CD14-positive monocyte (primary cell): Measurements from ENCODE around the gene MRTFB. TPM values are rescaled to one million over a fixed set of nuclear protein-coding genes. Genes with fewer than 3 reads are reported as not detected.

Source experiments
- DNase-seq, 3 donors: peaks; one replicate each; pipeline ENCODE4 v3.0.0-alpha.2; 2011 to 2022
- H2AFZ ChIP-seq: 2 replicates; pipeline ENCODE4 v1.6.0; 2012; ENCODE audit warnings: mild to moderate bottlenecking, low read depth, low read length, inconsistent platforms; ENCODE audit not compliant: insufficient read depth, poor library complexity, severe bottlenecking
- H3K27ac ChIP-seq, 2 donors: 1 replicate in 1 of 2; 2 replicates in 1 of 2; pipeline ENCODE4 v1.5.1; 2012 to 2013; ENCODE audit warnings: low read length in 2 of 2, control low read depth in 1 of 2, inconsistent platforms in 1 of 2, low read depth in 1 of 2, mild to moderate bottlenecking in 1 of 2
- H3K27me3 ChIP-seq, 2 donors: one replicate each; pipeline versions ENCODE4 v1.6.0 to v1.6.1; 2011 to 2013; ENCODE audit warnings: low read length in 2 of 2; ENCODE audit not compliant: control insufficient read depth in 2 of 2, insufficient read depth in 2 of 2
- H3K36me3 ChIP-seq, 2 donors: replicated peaks in 1 of 2; 1 replicate in 1 of 2; 2 replicates in 1 of 2; pipeline versions ENCODE4 v1.5.1 to v1.6.1; 2012 to 2013; ENCODE audit warnings: low read length in 2 of 2, control low read depth in 1 of 2, inconsistent platforms in 1 of 2, mild to moderate bottlenecking in 1 of 2; ENCODE audit not compliant: insufficient read depth in 2 of 2, control insufficient read depth in 1 of 2
- H3K4me1 ChIP-seq, 2 donors: 1 replicate in 1 of 2; 2 replicates in 1 of 2; pipeline versions ENCODE4 v1.5.1 to v1.6.1; 2012 to 2013; ENCODE audit warnings: low read length in 2 of 2, control low read depth in 1 of 2, inconsistent platforms in 1 of 2, mild to moderate bottlenecking in 1 of 2, moderate library complexity in 1 of 2; ENCODE audit not compliant: insufficient read depth in 2 of 2, control insufficient read depth in 1 of 2
- H3K4me2 ChIP-seq: replicated peaks from 2 replicates; pipeline ENCODE3; 2012; ENCODE audit warnings: low read length, moderate library complexity, mild to moderate bottlenecking; ENCODE audit not compliant: poor library complexity, severe bottlenecking; ENCODE audit errors: extremely low read depth
- H3K4me3 ChIP-seq, 3 experiments: fragments of 200-600 bp in 1 of 3; sonication (generic) in 1 of 3; replicated peaks in 1 of 3; 1 replicate in 2 of 3; 2 replicates in 1 of 3; pipeline ENCODE4 v1.5.1; 2011 to 2013; ENCODE audit warnings: low read length in 3 of 3, mild to moderate bottlenecking in 3 of 3, control low read depth in 2 of 3, low read depth in 2 of 3, inconsistent platforms in 1 of 3, moderate library complexity in 1 of 3
- H3K79me2 ChIP-seq: 2 replicates; pipeline ENCODE4 v1.6.0; 2012; ENCODE audit warnings: mild to moderate bottlenecking, control low read depth, inconsistent platforms, low read length, moderate library complexity; ENCODE audit not compliant: insufficient read depth
- H3K9ac ChIP-seq: 2 replicates; pipeline ENCODE4 v1.6.0; 2017; ENCODE audit warnings: low read length, mild to moderate bottlenecking; ENCODE audit not compliant: insufficient read depth, poor library complexity, severe bottlenecking
- H3K9me3 ChIP-seq, 2 donors: replicated peaks in 1 of 2; 1 replicate in 1 of 2; 2 replicates in 1 of 2; pipeline versions ENCODE4 v1.5.1 to v1.6.1; 2012 to 2013; ENCODE audit warnings: low read length in 2 of 2, control low read depth in 1 of 2; ENCODE audit not compliant: control insufficient read depth in 1 of 2, insufficient read depth in 1 of 2
- H4K20me1 ChIP-seq: 2 replicates; pipeline ENCODE4 v1.6.0; 2012; ENCODE audit warnings: mild to moderate bottlenecking, low read length, control low read depth, moderate library complexity; ENCODE audit not compliant: insufficient read depth
- H3K27ac Mint-ChIP-seq, 7 donors: one replicate each; pipeline ENCODE4 v1.8.0; 2020; ENCODE audit warnings: mild to moderate bottlenecking in 7 of 7, mixed read lengths in 7 of 7, moderate library complexity in 6 of 7, inconsistent platforms in 2 of 7
- H3K27me3 Mint-ChIP-seq, 3 donors: one replicate each; pipeline ENCODE4 v1.8.0; 2021 to 2022; ENCODE audit warnings: low read depth in 3 of 3, mild to moderate bottlenecking in 3 of 3, mixed read lengths in 3 of 3, moderate library complexity in 3 of 3, inconsistent platforms in 1 of 3
- H3K36me3 Mint-ChIP-seq, 2 donors: one replicate each; pipeline ENCODE4 v1.8.0; 2020; ENCODE audit warnings: mixed read lengths in 2 of 2, inconsistent platforms in 1 of 2, mild to moderate bottlenecking in 1 of 2
- H3K4me1 Mint-ChIP-seq: one replicate; pipeline ENCODE4 v1.8.0; 2020; ENCODE audit warnings: mild to moderate bottlenecking, mixed read lengths
- H3K4me3 Mint-ChIP-seq, 2 donors: one replicate each; pipeline ENCODE4 v1.8.0; 2020; ENCODE audit warnings: mild to moderate bottlenecking in 2 of 2, mixed read lengths in 2 of 2, moderate library complexity in 1 of 2
- H3K9me3 Mint-ChIP-seq, 7 donors: one replicate each; pipeline ENCODE4 v1.8.0; 2020 to 2022; ENCODE audit warnings: mixed read lengths in 7 of 7, mild to moderate bottlenecking in 6 of 7, moderate library complexity in 6 of 7, inconsistent platforms in 2 of 7
- whole genome bisulfite sequencing: methylation state at CpG from one replicate; pipeline ENCODE4 v1.1.5; 2013; ENCODE audit warnings: missing lambda C conversion rate; ENCODE audit not compliant: insufficient coverage; 5-methylcytosine and 5-hydroxymethylcytosine counted together
- intact Hi-C, 2 donors: fragments of 100-400 bp; cut with micrococcal nuclease; formaldehyde crosslinking; loops; one replicate each; pipeline versions ENCODE4 v1.15.0 to v1.15.1; 2023
- polyA plus RNA-seq, 3 donors: library from polyadenylated mRNA; depleted of rRNA in 1 of 3; unstranded in 2 of 3; stranded (reverse) in 1 of 3; fragments of 300-500 nt in 2 of 3; fragments of >200 nt in 1 of 3; fragmentation: Illumina TruSeq in 2 of 3; gene quantifications; 1 replicate in 2 of 3; 2 replicates in 1 of 3; pipeline ENCODE4 v1.2.3, GENCODE V29; 2012 to 2021
- TF ChIP-seq, protein P1 (sequence below): fragments of 200-600 bp; IDR thresholded peaks from one replicate; pipeline ENCODE4 v1.8.0; 2022; ENCODE audit warnings: antibody characterized with exemption, mild to moderate bottlenecking

Gene MRTFB
- polyA plus RNA-seq, 3 donors = 0.69 to 1.4 (median 0.87) TPM

DNA sequence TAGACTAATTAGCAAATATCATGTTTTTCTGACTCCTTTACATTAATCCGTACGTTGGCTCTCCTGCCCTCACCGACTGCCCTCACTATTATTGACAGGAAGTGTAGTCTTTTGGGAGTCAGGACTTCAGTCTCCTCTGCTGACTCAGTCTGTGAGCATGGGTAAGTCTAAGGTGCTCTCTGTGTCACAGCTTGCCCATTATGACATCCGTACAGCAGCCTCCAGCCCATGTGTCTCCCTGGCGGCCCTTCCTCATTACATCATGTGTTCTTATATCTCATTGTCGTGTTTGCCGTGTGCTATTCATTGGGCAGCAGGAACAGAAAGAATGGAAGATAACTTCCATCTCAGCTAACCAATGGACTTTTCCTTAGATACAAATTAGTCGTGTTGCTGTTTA lies 77.5 kb downstream of the MRTFB start:
- Mint-ChIP-seq H3K4me1 (no peaks in the 10 kb centered on the region), H3K27ac (no peak overlapping the region), H3K27me3 (no peaks in the 10 kb centered on the region), H3K4me3 (no peak overlapping the region), H3K9me3 (no peaks in the 10 kb centered on the region), H3K36me3 (no peaks in the 10 kb centered on the region)
- no peaks in the 10 kb centered on the region for H3K79me2 ChIP-seq
- no peak overlapping the region for H3K4me3 ChIP-seq
- TF ChIP-seq, protein P1, sequence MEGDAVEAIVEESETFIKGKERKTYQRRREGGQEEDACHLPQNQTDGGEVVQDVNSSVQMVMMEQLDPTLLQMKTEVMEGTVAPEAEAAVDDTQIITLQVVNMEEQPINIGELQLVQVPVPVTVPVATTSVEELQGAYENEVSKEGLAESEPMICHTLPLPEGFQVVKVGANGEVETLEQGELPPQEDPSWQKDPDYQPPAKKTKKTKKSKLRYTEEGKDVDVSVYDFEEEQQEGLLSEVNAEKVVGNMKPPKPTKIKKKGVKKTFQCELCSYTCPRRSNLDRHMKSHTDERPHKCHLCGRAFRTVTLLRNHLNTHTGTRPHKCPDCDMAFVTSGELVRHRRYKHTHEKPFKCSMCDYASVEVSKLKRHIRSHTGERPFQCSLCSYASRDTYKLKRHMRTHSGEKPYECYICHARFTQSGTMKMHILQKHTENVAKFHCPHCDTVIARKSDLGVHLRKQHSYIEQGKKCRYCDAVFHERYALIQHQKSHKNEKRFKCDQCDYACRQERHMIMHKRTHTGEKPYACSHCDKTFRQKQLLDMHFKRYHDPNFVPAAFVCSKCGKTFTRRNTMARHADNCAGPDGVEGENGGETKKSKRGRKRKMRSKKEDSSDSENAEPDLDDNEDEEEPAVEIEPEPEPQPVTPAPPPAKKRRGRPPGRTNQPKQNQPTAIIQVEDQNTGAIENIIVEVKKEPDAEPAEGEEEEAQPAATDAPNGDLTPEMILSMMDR = no peak
- no peak for DNase-seq
- H3K9ac ChIP-seq = no peak overlapping the region
- H3K4me2 ChIP-seq = no peak overlapping the region
- H3K36me3 ChIP-seq = no peaks in the 10 kb centered on the region
- H4K20me1 ChIP-seq = no peaks in the 10 kb centered on the region
- 100% methylated on average over 3 of the region's 8 CpGs for WGBS
- H3K4me1 ChIP-seq = no peaks in the 10 kb centered on the region
- H2AFZ ChIP-seq = no peak overlapping the region
- no peak overlapping the region for H3K27ac ChIP-seq
- H3K9me3 ChIP-seq = no peaks in the 10 kb centered on the region
- no peaks in the 10 kb centered on the region for H3K27me3 ChIP-seq
- intact Hi-C loops = no loop called here

DNA sequence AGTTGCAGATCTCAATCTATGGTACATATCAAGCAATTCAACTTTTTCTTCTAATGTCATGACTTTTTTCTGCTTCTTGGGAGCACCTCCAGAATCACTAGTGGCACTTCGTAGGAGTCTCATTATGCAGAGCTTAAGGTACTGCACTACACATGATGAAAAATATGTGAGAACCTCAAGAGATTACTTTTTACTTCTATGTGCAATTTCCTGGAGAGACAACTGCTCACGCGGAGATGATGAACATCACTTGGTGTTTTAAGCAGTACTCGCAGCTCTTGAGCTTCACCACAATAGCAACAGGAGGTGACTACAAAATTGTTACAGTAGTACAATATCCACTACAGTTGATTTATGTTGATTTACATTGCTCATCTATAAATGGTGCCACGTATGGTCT lies 79.7 kb downstream of the MRTFB start:
- WGBS = 100% methylated on average over 1 of the region's 5 CpGs

More for the DNA sequence above, 79.7 kb downstream of the MRTFB start:
- no peaks in the 10 kb centered on the region for H3K36me3 Mint-ChIP-seq
- H3K27ac Mint-ChIP-seq = no peak overlapping the region
- H3K4me1 Mint-ChIP-seq = no peaks in the 10 kb centered on the region
- H3K27me3 ChIP-seq = no peaks in the 10 kb centered on the region
- H3K4me3 Mint-ChIP-seq = no peak overlapping the region
- no peaks in the 10 kb centered on the region for H4K20me1 ChIP-seq
- no peak overlapping the region for H3K4me2 ChIP-seq
- intact Hi-C loops = no loop called here
- no peak for DNase-seq
- no peaks in the 10 kb centered on the region for H3K4me1 ChIP-seq
- no peaks in the 10 kb centered on the region for H3K9me3 Mint-ChIP-seq
- H3K4me3 ChIP-seq = no peak overlapping the region
- H3K36me3 ChIP-seq = no peaks in the 10 kb centered on the region
- H3K9me3 ChIP-seq = no peaks in the 10 kb centered on the region
- H3K79me2 ChIP-seq = no peaks in the 10 kb centered on the region
- no peak overlapping the region for H2AFZ ChIP-seq
- TF ChIP-seq, protein P1 = no peak
- no peaks in the 10 kb centered on the region for H3K27me3 Mint-ChIP-seq
- no peak overlapping the region for H3K27ac ChIP-seq
- no peak overlapping the region for H3K9ac ChIP-seq
